ENCODE results near the gene TMEM114.

The TMEM114 gene

GRCh38 chr16:8590811-8591210 is 500 bp upstream of the TMEM114 start:
- no peak for DNase-seq
- Mint-ChIP-seq H3K36me3 (ENCODE audit: low read depth) (no peaks in the 10 kb centered on the region), H3K4me3 (no peak overlapping the region), H3K27ac (no peak overlapping the region), H3K4me1 (peaks cover 10% of the 10 kb centered on the region), H3K27me3 (ENCODE audit: low read depth, poor library complexity) (peaks cover 9% of the 10 kb centered on the region), H3K9me3 (peaks cover 3% of the 10 kb centered on the region)
- no peak for TF ChIP-seq CTCF (IDR thresholded peaks at IDR 0.05)

- Mint-ChIP-seq H3K4me1 (peaks cover 10% of the 10 kb centered on the region), H3K27me3 (ENCODE audit: low read depth, poor library complexity) (peaks cover 6% of the 10 kb centered on the region), H3K27ac (no peak overlapping the region), H3K9me3 (peaks cover 3% of the 10 kb centered on the region), H3K4me3 (peak overlapping the region; percentile 57), H3K36me3 (ENCODE audit: low read depth) (no peaks in the 10 kb centered on the region)
- no peak for TF ChIP-seq CTCF (IDR thresholded peaks at IDR 0.05)
- DNase-seq, result peak; percentile 62
Measured at GRCh38 chr16:8589057-8589899, 1.0 kb downstream of the TMEM114 start.

GRCh38 chr16:8588682-8589056 is 1.6 kb downstream of the TMEM114 start:
- TF ChIP-seq CTCF (IDR thresholded peaks at IDR 0.05), result no peak
- H3K4me1 Mint-ChIP-seq, result peaks cover 10% of the 10 kb centered on the region
- DNase-seq, result no peak
- H3K27ac Mint-ChIP-seq, result no peak overlapping the region
- H3K36me3 Mint-ChIP-seq (ENCODE audit: low read depth), result no peaks in the 10 kb centered on the region
- peaks cover 6% of the 10 kb centered on the region for H3K9me3 Mint-ChIP-seq
- peak overlapping the region; percentile 57 for H3K4me3 Mint-ChIP-seq
- peaks cover 8% of the 10 kb centered on the region for H3K27me3 Mint-ChIP-seq (ENCODE audit: low read depth, poor library complexity)

GRCh38 chr16:8587065-8587464 is 3.2 kb downstream of the TMEM114 start:
- Mint-ChIP-seq H3K27me3 (ENCODE audit: low read depth, poor library complexity) (peaks cover 21% of the 10 kb centered on the region), H3K4me3 (no peak overlapping the region), H3K9me3 (peaks cover 6% of the 10 kb centered on the region), H3K27ac (no peak overlapping the region), H3K4me1 (peaks cover 18% of the 10 kb centered on the region), H3K36me3 (ENCODE audit: low read depth) (no peaks in the 10 kb centered on the region)
- no peak for TF ChIP-seq CTCF (IDR thresholded peaks at IDR 0.05)
- DNase-seq, result no peak

- no peak for DNase-seq
- peaks cover 29% of the 10 kb centered on the region for H3K27me3 Mint-ChIP-seq (ENCODE audit: low read depth, poor library complexity)
- H3K9me3 Mint-ChIP-seq, result peaks cover 6% of the 10 kb centered on the region
- TF ChIP-seq CTCF (IDR thresholded peaks at IDR 0.05), result no peak
- H3K4me1 Mint-ChIP-seq, result peaks cover 24% of the 10 kb centered on the region
- no peaks in the 10 kb centered on the region for H3K36me3 Mint-ChIP-seq (ENCODE audit: low read depth)
- no peak overlapping the region for H3K4me3 Mint-ChIP-seq
- H3K27ac Mint-ChIP-seq, result no peak overlapping the region
Measured at GRCh38 chr16:8585857-8586256, 4.5 kb downstream of the TMEM114 start.

- Mint-ChIP-seq H3K4me3 (no peak overlapping the region), H3K27me3 (ENCODE audit: low read depth, poor library complexity) (peaks cover 33% of the 10 kb centered on the region), H3K36me3 (ENCODE audit: low read depth) (no peaks in the 10 kb centered on the region), H3K4me1 (peaks cover 21% of the 10 kb centered on the region), H3K9me3 (peaks cover 6% of the 10 kb centered on the region), H3K27ac (no peak overlapping the region)
- no peak for DNase-seq
- TF ChIP-seq CTCF (IDR thresholded peaks at IDR 0.05), result no peak
Measured at GRCh38 chr16:8585041-8585440, 5.3 kb downstream of the TMEM114 start.

All from nephron progenitor cell (in vitro differentiated cells).